RKO (cell line): Measurements from ENCODE around the gene SRPK2.
"Not testable (repeated sequence)": the region's sequence is repeated elsewhere in the genome, so short reads cannot be mapped to it uniquely, and the experiment has no call there.

Experiments
- DNase-seq: peaks from one replicate; pipeline ENCODE4 v3.0.0-alpha.2; 2016; ENCODE audit warnings: low spot score

The SRPK2 gene

DNA sequence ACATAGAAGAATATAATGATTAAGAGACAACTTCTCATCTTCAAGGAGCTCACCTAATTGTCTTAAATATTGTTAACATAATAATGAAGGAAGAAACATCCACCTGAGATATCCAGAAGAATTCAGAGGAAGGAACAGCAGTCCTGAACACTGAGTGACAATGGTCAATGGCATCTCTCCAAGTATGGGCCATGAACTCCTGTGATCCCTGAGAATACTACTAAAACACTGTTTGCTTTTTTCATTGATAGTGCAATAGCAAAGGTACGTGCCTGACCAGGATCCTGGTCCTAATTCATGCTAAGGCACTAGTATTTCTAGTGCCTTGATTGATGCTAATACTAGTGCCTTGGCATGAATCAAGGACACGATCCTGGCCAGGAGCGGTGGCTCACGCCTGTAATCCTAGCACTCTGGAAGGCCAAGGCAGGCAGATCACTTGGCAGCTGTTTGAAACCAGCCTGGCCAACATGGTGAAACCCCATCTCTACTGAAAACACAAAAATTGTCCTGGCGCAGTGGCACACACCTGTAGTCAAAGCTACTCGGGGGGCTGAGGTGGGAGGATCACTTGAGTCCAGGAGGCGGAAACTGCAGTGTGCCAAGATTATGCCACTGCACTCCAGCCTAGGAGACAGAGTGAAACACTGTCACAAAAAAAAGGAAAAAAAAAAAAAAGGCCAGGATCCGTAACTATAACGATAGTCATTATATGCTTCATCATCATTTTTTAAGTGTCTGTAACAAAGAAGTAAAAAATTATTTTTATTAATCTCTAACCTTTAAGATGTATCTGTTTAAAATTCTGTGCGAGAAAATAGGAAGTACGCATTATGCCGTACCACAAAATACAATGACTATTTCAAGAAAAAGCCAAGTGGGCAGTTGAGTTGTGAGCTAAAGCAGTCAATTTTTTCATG is 49.1 kb downstream of the SRPK2 start:
- no peak for DNase-seq

DNA sequence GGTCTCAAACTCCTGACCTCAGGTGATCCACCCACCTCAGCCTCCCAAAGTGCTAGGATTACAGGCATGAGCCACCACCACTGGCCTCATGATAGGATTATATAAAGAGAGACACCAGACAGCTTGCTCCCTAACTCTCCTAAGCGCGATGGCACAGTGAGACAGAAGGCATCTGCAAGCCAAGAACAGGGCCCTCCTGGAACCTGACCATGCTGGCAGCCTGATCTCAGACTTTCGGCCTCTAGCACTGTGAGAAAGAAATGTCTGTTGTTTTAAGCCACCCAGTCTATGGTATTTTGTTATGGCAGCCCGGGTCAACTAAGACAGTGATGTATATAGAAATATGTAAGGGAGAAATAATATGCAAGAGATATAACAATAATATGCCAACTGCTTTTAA is 51.2 kb downstream of the SRPK2 start:
- no peak for DNase-seq

- peak; percentile 37 for DNase-seq
Observed at GRCh38 chr7:105336009-105336408, 52.7 kb downstream of the SRPK2 start.

DNA sequence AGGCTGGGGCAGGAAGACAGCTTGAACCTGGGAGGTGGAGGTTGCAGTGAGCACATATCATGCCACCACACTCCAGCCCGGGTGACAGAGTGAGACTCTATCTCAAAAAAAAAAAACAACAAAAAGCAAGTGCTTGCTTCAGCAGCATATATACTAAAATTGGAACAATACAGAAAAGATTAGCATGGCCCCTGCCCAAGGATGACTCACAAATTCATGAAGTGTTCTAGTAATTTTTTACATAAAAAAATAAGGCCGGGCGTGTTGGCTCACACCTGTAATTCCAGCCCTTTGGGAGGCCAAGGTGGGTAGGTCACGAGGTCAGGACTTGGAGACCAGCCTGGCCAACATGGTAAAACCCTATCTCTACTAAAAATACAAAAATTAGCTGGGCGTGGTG is 56.1 kb downstream of the SRPK2 start:
- not testable (repeated sequence) for DNase-seq

DNA sequence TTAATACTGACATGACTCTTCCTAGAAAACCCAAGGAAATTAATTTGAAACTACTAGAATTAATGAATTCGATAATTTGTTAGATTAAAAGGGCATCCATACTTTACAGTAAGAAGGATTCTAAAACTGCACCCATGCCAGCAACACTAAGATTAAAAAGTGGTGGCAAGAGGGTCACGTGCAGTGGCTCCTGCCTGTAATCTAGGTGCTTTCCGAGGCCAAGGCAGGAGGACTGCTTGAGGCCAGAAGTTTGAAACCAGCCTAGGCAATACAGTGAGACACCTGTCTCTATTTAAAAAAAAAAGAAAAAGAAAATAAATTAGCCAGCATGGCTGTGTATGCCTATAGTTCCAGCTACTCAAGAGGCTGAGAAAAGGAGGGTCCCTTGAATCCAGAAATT is 58.2 kb downstream of the SRPK2 start:
- DNase-seq: no peak

DNA sequence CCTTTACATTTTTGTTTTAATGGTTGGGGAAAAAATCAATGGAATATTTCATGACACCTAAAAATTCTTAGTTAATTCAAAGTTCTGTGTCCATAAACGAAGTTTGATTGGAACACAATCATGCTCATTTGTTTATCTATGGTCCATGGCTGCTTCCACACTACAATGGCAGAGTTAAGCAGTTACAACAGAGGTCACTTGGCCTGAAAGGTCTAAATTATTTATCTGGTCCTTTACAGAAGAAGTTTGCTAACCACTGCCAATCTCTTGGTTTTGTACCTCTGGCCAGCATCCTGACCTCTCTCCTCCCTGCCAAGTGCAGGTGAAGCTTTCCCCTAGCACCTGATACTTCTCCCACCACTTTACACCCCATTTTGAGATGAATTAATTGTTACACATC is 61.5 kb downstream of the SRPK2 start:
- DNase-seq: no peak

DNA sequence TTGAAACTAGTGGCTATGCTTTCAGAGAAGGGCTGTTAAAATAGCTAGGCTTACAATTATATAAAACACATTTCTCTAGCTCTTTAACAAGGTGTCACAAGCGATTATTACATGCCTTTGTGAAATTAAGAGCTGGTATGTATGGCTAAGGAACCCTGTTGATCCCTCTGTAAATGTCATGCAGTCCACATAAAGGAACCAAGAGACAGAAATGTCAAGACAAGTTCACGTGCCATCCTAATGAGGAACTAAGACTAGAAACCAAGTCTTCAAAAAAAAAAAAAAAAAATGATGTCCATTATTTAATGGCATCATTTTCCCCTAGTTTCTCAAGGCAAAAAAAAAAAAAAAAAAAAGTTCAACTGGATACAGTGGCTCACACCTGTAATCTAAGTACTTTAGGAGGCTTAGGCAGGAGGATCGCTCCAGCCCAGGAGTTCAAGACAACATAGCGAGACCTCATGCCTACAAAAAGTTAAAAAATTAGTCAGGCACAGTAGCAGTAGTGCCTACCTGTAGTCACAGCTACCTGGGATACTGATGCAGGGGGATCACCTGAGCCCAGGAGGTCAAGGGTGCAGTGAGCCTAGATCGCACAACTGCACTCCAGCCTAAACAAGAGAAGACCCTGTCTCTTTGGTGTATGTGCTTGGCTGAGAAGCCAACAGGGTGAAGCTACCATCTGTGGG is 63.4 kb downstream of the SRPK2 start:
- DNase-seq: no peak

- DNase-seq: not testable (repeated sequence)
Observed at GRCh38 chr7:105324606-105325005, 64.1 kb downstream of the SRPK2 start.

- DNase-seq: no peak
Observed at GRCh38 chr7:105323366-105323765, 65.4 kb downstream of the SRPK2 start.

GRCh38 chr7:105322655-105323277 is 66.0 kb downstream of the SRPK2 start:
- DNase-seq: no peak

DNA sequence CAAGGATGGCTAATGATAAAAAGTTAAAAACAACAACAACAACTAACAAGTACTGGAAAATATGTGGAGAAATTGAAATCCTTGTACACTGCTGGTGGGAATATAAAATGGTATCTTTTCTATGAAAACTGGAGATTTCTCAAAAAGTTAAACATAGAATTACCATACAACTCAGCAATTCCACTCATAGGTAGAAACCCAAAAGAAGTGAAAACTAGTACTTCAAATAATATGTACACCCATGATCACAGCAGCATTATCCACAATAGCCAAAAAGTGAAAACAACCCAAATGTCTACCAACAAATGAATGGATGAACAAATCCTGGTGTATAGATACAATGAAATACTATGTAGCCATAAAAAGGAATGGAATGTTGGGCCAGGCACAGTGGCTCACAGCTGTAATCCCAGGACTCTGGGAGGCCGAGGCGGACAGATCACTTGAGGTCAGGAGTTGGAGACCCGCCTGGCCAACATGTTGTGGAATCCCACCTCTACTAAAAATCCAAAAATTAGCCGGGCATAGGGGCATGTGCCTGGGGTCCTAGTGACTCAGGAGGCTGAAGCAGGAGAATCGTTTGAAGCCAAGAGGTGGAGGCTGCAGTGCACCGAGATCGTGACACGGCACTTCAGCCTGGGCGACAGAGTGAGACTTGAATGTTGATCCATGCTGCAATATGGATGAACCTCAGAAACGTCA is 66.8 kb downstream of the SRPK2 start:
- no peak for DNase-seq

- no peak for DNase-seq
Observed at GRCh38 chr7:105320896-105321295, 67.8 kb downstream of the SRPK2 start.

DNA sequence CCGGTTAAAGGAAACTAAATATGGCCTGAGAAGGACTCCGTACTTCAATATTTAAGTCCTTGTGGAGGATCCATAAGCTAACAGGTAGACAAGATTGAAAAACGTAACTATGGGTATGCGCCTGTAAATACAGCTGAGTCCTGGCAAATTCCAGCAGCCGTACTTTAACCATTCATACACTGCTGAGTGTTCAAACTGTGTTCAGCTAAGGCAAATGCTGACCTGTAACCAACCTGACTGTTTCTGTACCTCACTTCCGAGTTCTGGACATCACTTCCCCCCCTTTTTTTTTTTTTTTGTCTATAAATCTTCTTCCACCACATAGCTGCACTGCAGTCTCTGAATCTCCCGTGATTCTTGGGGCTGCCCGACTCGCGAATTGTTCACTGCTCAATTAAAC is 69.1 kb downstream of the SRPK2 start:
- DNase-seq: no peak

GRCh38 chr7:105316578-105317344 is 72.0 kb downstream of the SRPK2 start:
- DNase-seq: no peak

DNA sequence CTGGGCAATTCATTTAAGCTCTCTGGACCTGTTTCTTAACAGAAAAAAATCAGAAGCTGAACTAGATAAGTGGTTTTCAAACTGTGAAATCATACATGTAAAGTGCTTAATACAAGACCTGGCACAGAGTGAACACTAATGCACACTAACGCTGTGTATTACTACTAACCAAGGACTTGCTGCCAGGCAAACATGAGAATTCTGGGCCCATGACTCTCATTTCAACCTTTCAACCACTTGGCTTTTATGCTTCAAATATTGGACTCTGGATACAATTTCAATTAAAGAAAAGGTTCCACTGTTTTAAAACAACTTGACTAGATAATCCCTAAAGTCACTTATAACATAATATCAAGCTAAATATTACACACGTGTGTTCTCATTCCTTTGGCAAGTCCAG is 73.4 kb downstream of the SRPK2 start:
- no peak for DNase-seq

- no peak for DNase-seq
Observed at GRCh38 chr7:105309235-105310169, 79.2 kb downstream of the SRPK2 start.

DNA sequence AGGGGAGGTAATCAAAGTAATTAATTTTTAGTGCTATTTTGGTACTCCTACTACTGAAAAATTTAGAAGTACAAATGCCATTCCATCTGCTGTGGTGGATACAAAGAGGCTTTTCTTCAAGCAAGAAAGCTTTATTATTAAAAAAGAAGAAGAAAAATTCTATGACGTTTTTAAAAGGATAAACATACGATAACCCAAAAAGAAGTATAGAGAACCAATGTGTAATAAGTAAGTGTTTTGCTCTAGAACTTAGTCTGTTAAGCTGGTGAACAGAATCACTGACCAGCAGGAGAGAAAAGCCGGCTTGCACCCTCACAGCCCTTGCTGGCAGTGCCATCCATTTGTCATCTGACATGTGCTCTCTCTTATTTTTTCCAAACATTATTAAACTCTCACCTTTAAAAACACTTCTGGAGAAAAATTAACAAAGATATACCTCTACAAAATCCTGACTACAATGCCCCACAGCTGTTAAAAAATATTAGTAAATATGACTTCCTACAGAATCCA is 81.5 kb downstream of the SRPK2 start:
- DNase-seq: no peak

DNA sequence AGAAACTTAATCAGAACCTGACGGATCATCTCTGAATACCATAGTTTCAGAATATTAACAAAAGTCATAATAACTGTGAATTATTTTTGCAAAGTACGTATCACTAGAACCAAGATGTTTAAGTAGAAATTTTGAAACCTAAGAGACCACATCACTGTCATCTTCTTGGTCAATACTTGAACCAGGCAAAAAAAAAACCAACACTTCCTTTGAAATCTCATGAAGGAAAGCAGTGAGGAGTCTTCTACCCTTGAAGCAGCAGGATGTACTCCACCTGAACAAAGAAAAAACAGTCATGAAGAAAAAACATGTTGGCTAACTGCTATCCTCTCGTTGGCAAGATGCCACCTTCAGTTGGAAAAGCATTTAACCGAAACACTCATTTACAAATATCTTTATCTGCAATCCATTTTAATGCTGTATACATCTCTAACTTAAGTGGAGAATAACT is 82.4 kb downstream of the SRPK2 start:
- no peak for DNase-seq

DNA sequence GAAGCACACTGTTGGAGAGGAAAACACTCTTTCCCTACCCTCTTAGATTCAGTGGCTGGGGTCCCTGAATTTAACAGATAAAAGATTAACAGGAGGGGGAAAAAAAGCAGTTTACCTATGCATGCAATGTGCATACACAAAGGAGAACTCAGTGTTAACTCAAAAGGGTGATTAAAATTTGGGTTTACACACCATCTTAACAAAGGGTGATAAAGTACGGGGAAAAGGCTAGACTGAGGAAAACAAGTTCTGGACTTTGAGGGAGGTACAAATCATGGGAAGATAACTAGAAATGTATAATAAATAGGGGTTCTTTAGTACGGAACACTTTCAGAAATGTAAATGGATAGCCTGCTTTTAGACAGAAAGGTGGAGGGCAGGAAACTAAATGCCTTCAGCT is 83.1 kb downstream of the SRPK2 start:
- no peak for DNase-seq
